Measurements from ENCODE around the gene CERS3.

GRCh38 chr15:100385300-100386050 lies 143.3 kb downstream of the CERS3 start:
- TF ChIP-seq CTCF (optimal IDR thresholded peaks at IDR 0.05 in 1 of 3, IDR thresholded peaks at IDR 0.05 in 1 of 3, conservative IDR thresholded peaks at IDR 0.05 in 1 of 3; ENCODE audit: extremely low read depth in 1 of 3, insufficient read depth in 2 of 3, low read length in 3 of 3) (no peak), EZH2 (IDR thresholded peaks at IDR 0.05; ENCODE audit: low read length) (no peak)
